HG03520 (cell line): Measurements from ENCODE around the gene RBM19.

Source experiments
- ATAC-seq: cut with Tn5 transposase; IDR thresholded peaks from one replicate; pipeline ENCODE4 v1.9.1; 2021; ENCODE audit warnings: mild to moderate bottlenecking, moderate library complexity; ENCODE audit not compliant: unreplicated experiment

The RBM19 gene

GRCh38 chr12:113793250-113793649 is 172.9 kb downstream of the RBM19 start:
- no peak for ATAC-seq

- ATAC-seq, result no peak
Measured at GRCh38 chr12:113792450-113792849, 173.7 kb downstream of the RBM19 start.

GRCh38 chr12:113788020-113788856 is 177.9 kb downstream of the RBM19 start:
- ATAC-seq, result no peak

- no peak for ATAC-seq
Measured at GRCh38 chr12:113786107-113786506, 180.0 kb downstream of the RBM19 start.

GRCh38 chr12:113783811-113784210 is 182.3 kb downstream of the RBM19 start:
- no peak for ATAC-seq

GRCh38 chr12:113782873-113783272 is 183.3 kb downstream of the RBM19 start:
- ATAC-seq, result no peak

- no peak for ATAC-seq
Measured at GRCh38 chr12:113781415-113782198, 184.5 kb downstream of the RBM19 start.

GRCh38 chr12:113779774-113780173 is 186.4 kb downstream of the RBM19 start:
- no peak for ATAC-seq

- ATAC-seq, result no peak
Measured at GRCh38 chr12:113778432-113779132, 187.5 kb downstream of the RBM19 start.

GRCh38 chr12:113777751-113778150 is 188.4 kb downstream of the RBM19 start:
- no peak for ATAC-seq

GRCh38 chr12:113776536-113776935 is 189.6 kb downstream of the RBM19 start:
- ATAC-seq, result no peak

- no peak for ATAC-seq
Measured at GRCh38 chr12:113774526-113774925, 191.6 kb downstream of the RBM19 start.

GRCh38 chr12:113772505-113773030 is 193.6 kb downstream of the RBM19 start:
- ATAC-seq, result no peak

- ATAC-seq, result no peak
Measured at GRCh38 chr12:113770389-113770865, 195.7 kb downstream of the RBM19 start.

GRCh38 chr12:113769305-113769704 is 196.8 kb downstream of the RBM19 start:
- no peak for ATAC-seq

- ATAC-seq, result no peak
Measured at GRCh38 chr12:113768850-113769249, 197.3 kb downstream of the RBM19 start.

GRCh38 chr12:113766879-113767878 is 198.9 kb downstream of the RBM19 start:
- ATAC-seq, result no peak
